K562 (cell line): ENCODE results near the gene GPER1. TPM values are rescaled to one million over a fixed set of nuclear protein-coding genes. Genes with fewer than 3 reads are reported as not detected.

ENCODE experiments used
- ATAC-seq: fragments of 200-7000 bp; cut with Tn5 transposase; 3 replicates; pipeline ENCODE4 v1.9.1; 2020; ENCODE audit warnings: moderate library complexity
- BruUV-seq: library from RNA; stranded (reverse); fragments of 400-500 nt; replicated peaks from 2 replicates; lab custom pipeline; 2021; lab: Mats Ljungman, UMichigan
- CTCF ChIA-PET: fragments of 300-600 bp; formaldehyde crosslinking; extraction: SDS; loops from one replicate; lab custom pipeline; 2021; ENCODE audit warnings: low intra/inter-chr PET ratio; lab: Yijun Ruan, JAX
- POLR2A ChIA-PET: fragments of 300-600, 350-650 bp; sonication (Branson Sonifier 250); formaldehyde crosslinking; extraction: SDS; loops from one replicate; lab custom pipeline; 2021; ENCODE audit warnings: antibody characterized with exemption, inconsistent platforms; lab: Yijun Ruan, JAX
- DNase-seq, 4 experiments: peaks; one replicate each; pipeline versions ENCODE4 v3.0.0 to v3.0.0-alpha.2; 2011 to 2018; ENCODE audit warnings: low spot score in 3 of 4, mixed read lengths in 3 of 4; ENCODE audit errors: extremely low read depth in 1 of 4
- FAIRE-seq: peaks from 2 replicates; lab custom pipeline; 2011; peaks lifted over from hg19 to GRCh38; lab: Jason Lieb, UNC
- H2AFZ ChIP-seq: 2 replicates; pipeline ENCODE4 v1.6.0; 2011; ENCODE audit warnings: low read depth, low read length, control low read depth, inconsistent platforms
- H3K27ac ChIP-seq: fragments of 200-600 bp; 3 replicates; pipeline ENCODE4 v1.8.0; 2011; ENCODE audit warnings: low read depth, mild to moderate bottlenecking, control low read depth, inconsistent platforms, low read length, moderate library complexity, mixed read lengths; ENCODE audit errors: extremely low read depth
- H3K27me3 ChIP-seq, 2 experiments: fragments of 300-600 bp in 1 of 2; 2 replicates in 1 of 2; 3 replicates in 1 of 2; pipeline versions ENCODE4 v1.6.0 to v1.8.0; 2011; ENCODE audit warnings: inconsistent platforms in 2 of 2, low read length in 2 of 2, mild to moderate bottlenecking in 1 of 2, mixed read lengths in 1 of 2, moderate library complexity in 1 of 2; ENCODE audit not compliant: control insufficient read depth in 2 of 2, insufficient read depth in 2 of 2
- H3K36me3 ChIP-seq: fragments of 300-600 bp; 3 replicates; pipeline ENCODE4 v1.8.0; 2011; ENCODE audit warnings: mild to moderate bottlenecking, low read length, inconsistent platforms; ENCODE audit not compliant: control insufficient read depth, insufficient read depth
- H3K4me1 ChIP-seq, 2 experiments: fragments of 200-600 bp in 1 of 2; replicated peaks in 1 of 2; 2 replicates in 1 of 2; 3 replicates in 1 of 2; pipeline versions ENCODE4 v1.5.1 to v1.8.0; 2011; ENCODE audit warnings: inconsistent platforms in 2 of 2, low read length in 2 of 2, mild to moderate bottlenecking in 1 of 2, mixed read lengths in 1 of 2, moderate library complexity in 1 of 2; ENCODE audit not compliant: control insufficient read depth in 2 of 2, insufficient read depth in 2 of 2
- H3K4me2 ChIP-seq: 2 replicates; pipeline ENCODE4 v1.6.1; 2011; ENCODE audit warnings: low read length, control low read depth, inconsistent platforms, mixed read lengths; ENCODE audit not compliant: insufficient read depth
- H3K4me3 ChIP-seq: fragments of 200-600 bp; sonication (generic), shearing (Covaris generic); 2 replicates; pipeline ENCODE4 v1.5.1; 2016; ENCODE audit warnings: control low read depth, inconsistent platforms
- H3K79me2 ChIP-seq: fragments of 200-600 bp; 3 replicates; pipeline ENCODE4 v1.8.0; 2011; ENCODE audit warnings: low read length, inconsistent platforms; ENCODE audit not compliant: control insufficient read depth, insufficient read depth
- H3K9ac ChIP-seq, 2 experiments: 2 replicates each; pipeline versions ENCODE4 v1.6.0 to v1.6.1; 2011; ENCODE audit warnings: low read depth in 2 of 2, low read length in 2 of 2, control low read depth in 1 of 2, inconsistent platforms in 1 of 2, mild to moderate bottlenecking in 1 of 2, mixed read lengths in 1 of 2; ENCODE audit not compliant: insufficient read depth in 1 of 2
- H3K9me1 ChIP-seq: one replicate; pipeline ENCODE4 v1.6.0; 2011; ENCODE audit warnings: inconsistent platforms, mild to moderate bottlenecking, low read length, moderate library complexity; ENCODE audit not compliant: control insufficient read depth, insufficient read depth
- H3K9me3 ChIP-seq: replicated peaks from 2 replicates; pipeline ENCODE4 v1.5.1; 2011; ENCODE audit warnings: low read depth, low read length, inconsistent platforms; ENCODE audit not compliant: control insufficient read depth, insufficient read depth
- H4K20me1 ChIP-seq: replicated peaks from 2 replicates; pipeline ENCODE4 v1.6.1; 2011; ENCODE audit warnings: low read length, inconsistent platforms, mixed read lengths; ENCODE audit not compliant: control insufficient read depth, insufficient read depth
- CBX1 ChIP-seq: sonication (generic); IDR thresholded peaks from 2 replicates; pipeline ENCODE4 v1.6.1; 2016; ENCODE audit warnings: antibody characterized with exemption, low read depth, mild to moderate bottlenecking
- CHD2 ChIP-seq: IDR thresholded peaks from 2 replicates; pipeline ENCODE4 v1.6.1; 2011; ENCODE audit warnings: low read depth, low read length
- CXXC5 ChIP-seq: fragments of 250-450 bp; sonication (Bioruptor Pico); IDR thresholded peaks from 2 replicates; pipeline ENCODE4 v1.8.0; 2022; ENCODE audit warnings: inconsistent platforms, mild to moderate bottlenecking, moderate library complexity
- HMG20A ChIP-seq: fragments of 450-650 bp; formaldehyde crosslinking; conservative IDR thresholded peaks from 2 replicates; pipeline ENCODE4 v1.4.0; 2020; ENCODE audit warnings: mild to moderate bottlenecking, mixed read lengths
- JUND ChIP-seq, 2 experiments: IDR thresholded peaks; 2 replicates in 1 of 2; 3 replicates in 1 of 2; pipeline ENCODE4 v1.6.1; 2011; ENCODE audit warnings: borderline replicate concordance in 2 of 2, low read depth in 2 of 2, low read length in 2 of 2, improper control_type of control experiment in 1 of 2, missing biosample characterization in 1 of 2, missing genetic modification characterization in 1 of 2, missing genetic modification reagents in 1 of 2
- KDM1A ChIP-seq, 2 experiments: fragments of 450-650 bp; IDR thresholded peaks; 2 replicates each; pipeline ENCODE4 v1.6.1; 2016; ENCODE audit warnings: mild to moderate bottlenecking in 2 of 2
- RBM14 ChIP-seq: fragments of 200-400 bp; formaldehyde crosslinking; IDR thresholded peaks from 2 replicates; pipeline ENCODE4 v1.6.1; 2018; ENCODE audit warnings: low read depth, mild to moderate bottlenecking, low read length, moderate library complexity, borderline replicate concordance; ENCODE audit not compliant: insufficient read depth
- RBM15 ChIP-seq: fragments of 200-400 bp; formaldehyde crosslinking; IDR thresholded peaks from 2 replicates; pipeline ENCODE4 v1.6.1; 2018; ENCODE audit warnings: mild to moderate bottlenecking, low read length, moderate library complexity; ENCODE audit not compliant: insufficient read depth
- SMAD1 ChIP-seq: fragments of 150-350 bp; IDR thresholded peaks from 2 replicates; pipeline ENCODE4 v1.6.1; 2014; ENCODE audit warnings: low read length, low read depth; ENCODE audit not compliant: partially characterized antibody
- SRSF1 ChIP-seq: fragments of 200-400 bp; formaldehyde crosslinking; IDR thresholded peaks from 2 replicates; pipeline ENCODE4 v1.6.1; 2017; ENCODE audit warnings: mild to moderate bottlenecking, low read depth, low read length, moderate library complexity
- STAT5A ChIP-seq: IDR thresholded peaks from 2 replicates; pipeline ENCODE4 v1.6.1; 2012; ENCODE audit warnings: low read length, inconsistent platforms, borderline replicate concordance
- ZNF644 ChIP-seq: fragments of 200-800 bp; sonication (Bioruptor generic); IDR thresholded peaks from 2 replicates; pipeline ENCODE4 v1.6.1; 2016; ENCODE audit warnings: low read depth, missing genetic modification characterization, missing compliant biosample characterization
- ZNF695 ChIP-seq: fragments of 450-650 bp; formaldehyde crosslinking; IDR thresholded peaks from 2 replicates; pipeline ENCODE4 v1.4.0; 2020; ENCODE audit warnings: mild to moderate bottlenecking, moderate library complexity
- ZNF766 ChIP-seq: fragments of 200-800 bp; sonication (Bioruptor generic); conservative IDR thresholded peaks from 2 replicates; pipeline ENCODE4 v1.6.1; 2016; ENCODE audit warnings: missing genetic modification characterization, missing compliant biosample characterization
- WGBS: fragments of 100-300 bp; shearing (Covaris generic); methylation state at CpG from one replicate; pipeline ENCODE4 v1.1.6; 2016; ENCODE audit warnings: low coverage, mixed read lengths; ENCODE audit not compliant: insufficient coverage; ENCODE audit errors: missing lambda C conversion rate; 5-methylcytosine and 5-hydroxymethylcytosine counted together
- in situ Hi-C: fragments of 300-500 bp; cut with MboI; formaldehyde crosslinking; loops from 4 replicates; pipeline ENCODE4 v1.15.0; 2018; ENCODE audit warnings: inconsistent platforms, mixed read lengths
- intact Hi-C: fragments of 100-400 bp; cut with micrococcal nuclease; formaldehyde crosslinking; loops from 2 replicates; pipeline ENCODE4 v1.14.2; 2022
- polyA plus RNA-seq, 8 experiments: library from polyadenylated mRNA; depleted of rRNA in 4 of 8; stranded (reverse) in 5 of 8; unstranded in 3 of 8; fragments of >200 nt; fragmentation: Nextera tagmentation in 2 of 8; fragmentation: Illumina TruSeq in 1 of 8; extraction: Ambion mirVana in 2 of 8; extraction: Trizol in 1 of 8; gene quantifications; 2 replicates each; pipeline versions ENCODE4 v1.2.1 to v1.2.3, GENCODE V29; 2011 to 2014; ENCODE audit warnings: inconsistent platforms in 1 of 8, missing spikeins in 1 of 8
- total RNA-seq, 7 experiments: library from RNA; depleted of rRNA in 6 of 7; stranded (reverse); fragments of >200 nt in 6 of 7; fragmentation: Illumina TruSeq in 2 of 7; extraction: Trizol in 2 of 7; gene quantifications; 2 replicates each; pipeline versions ENCODE4 v1.2.1 to v1.2.3, GENCODE V29; 2011 to 2021; ENCODE audit warnings: low replicate concordance in 1 of 7
- TF ChIP-seq, protein P1 (sequence below): fragments of 250-450 bp; sonication (Bioruptor Pico); IDR thresholded peaks from 2 replicates; pipeline ENCODE4 v1.5.0; 2021
- TF ChIP-seq, protein P2 (sequence below): fragments of 450-650 bp; IDR thresholded peaks from 2 replicates; pipeline ENCODE4 v1.6.1; 2016; ENCODE audit warnings: low read depth, mild to moderate bottlenecking, moderate library complexity
- TF ChIP-seq, protein P3 (sequence below): fragments of 450-650 bp; IDR thresholded peaks from 2 replicates; pipeline ENCODE4 v1.6.1; 2016
- TF ChIP-seq, protein P4 (sequence below): fragments of 450-650 bp; formaldehyde crosslinking; IDR thresholded peaks from 2 replicates; pipeline ENCODE4 v1.4.0; 2022; ENCODE audit warnings: missing genetic modification characterization

The GPER1 gene
- total and polyA plus RNA-seq, 9 of the 15 experiments (the other 6 are each of a cell fraction or from before 2014, with no cell fraction given) = 0.04 to 0.09 (median 0.08) TPM; not detected in 6

DNA sequence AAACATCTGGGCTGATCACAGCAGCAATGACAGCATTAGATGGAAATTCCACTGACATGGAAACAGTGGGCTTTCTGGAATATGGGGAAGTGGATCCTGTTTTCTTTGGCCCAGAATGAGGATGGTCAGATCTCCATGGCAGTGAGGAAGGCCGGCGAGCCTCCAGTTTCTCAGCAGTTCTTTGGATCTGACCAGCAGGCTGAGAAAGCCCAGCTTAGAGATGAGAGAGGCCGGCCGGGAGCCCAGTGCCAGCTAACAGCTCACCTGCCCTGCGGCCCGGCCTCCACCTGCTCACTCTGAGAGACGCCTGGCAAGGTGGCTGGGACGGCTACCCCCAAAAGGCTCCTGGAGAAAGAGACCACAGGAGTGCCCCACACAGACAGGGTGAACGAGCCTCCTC lies 24.2 kb downstream of the GPER1 start:
- H3K4me1 ChIP-seq = peaks cover 0 to 32% of the 10 kb centered on the region in 2 experiments; a peak in 2 of 5 replicates
- H3K9ac ChIP-seq = no peak overlapping the region
- H3K9me1 ChIP-seq = no peaks in the 10 kb centered on the region
- no peaks in the 10 kb centered on the region; the same call in 1 of the 2 replicates for H3K9me3 ChIP-seq
- in situ Hi-C loops = no loop called here
- no peaks in the 10 kb centered on the region for H3K27me3 ChIP-seq
- no TSS peak for BruUV-seq
- no peak overlapping the region for H3K27ac ChIP-seq
- intact Hi-C loops = no loop called here
- H2AFZ ChIP-seq = no peak overlapping the region
- TF ChIP-seq STAT5A = no peak
- TF ChIP-seq ZNF695 = no peak
- no peak for TF ChIP-seq HMG20A
- no peak for TF ChIP-seq RBM14
- TF ChIP-seq, protein P1, sequence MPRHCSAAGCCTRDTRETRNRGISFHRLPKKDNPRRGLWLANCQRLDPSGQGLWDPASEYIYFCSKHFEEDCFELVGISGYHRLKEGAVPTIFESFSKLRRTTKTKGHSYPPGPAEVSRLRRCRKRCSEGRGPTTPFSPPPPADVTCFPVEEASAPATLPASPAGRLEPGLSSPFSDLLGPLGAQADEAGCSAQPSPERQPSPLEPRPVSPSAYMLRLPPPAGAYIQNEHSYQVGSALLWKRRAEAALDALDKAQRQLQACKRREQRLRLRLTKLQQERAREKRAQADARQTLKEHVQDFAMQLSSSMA (CRISPR knock-in tag) = no peak
- TF ChIP-seq ZNF644 (tag) = no peak
- no peak for TF ChIP-seq KDM1A (IDR thresholded peaks at IDR 0.05)
- TF ChIP-seq, protein P2, sequence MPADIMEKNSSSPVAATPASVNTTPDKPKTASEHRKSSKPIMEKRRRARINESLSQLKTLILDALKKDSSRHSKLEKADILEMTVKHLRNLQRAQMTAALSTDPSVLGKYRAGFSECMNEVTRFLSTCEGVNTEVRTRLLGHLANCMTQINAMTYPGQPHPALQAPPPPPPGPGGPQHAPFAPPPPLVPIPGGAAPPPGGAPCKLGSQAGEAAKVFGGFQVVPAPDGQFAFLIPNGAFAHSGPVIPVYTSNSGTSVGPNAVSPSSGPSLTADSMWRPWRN = no peak
- TF ChIP-seq ZNF766 = no peak
- no peak for TF ChIP-seq SRSF1
- TF ChIP-seq JUND (IDR thresholded peaks at IDR 0.05; ENCODE audit: borderline replicate concordance, low read depth, low read length) = no peak
- TF ChIP-seq JUND (tag; IDR thresholded peaks at IDR 0.05; ENCODE audit: borderline replicate concordance, low read depth, low read length) = no peak
- TF ChIP-seq CBX1 = no peak
- TF ChIP-seq CHD2 = no peak
- TF ChIP-seq, protein P3, sequence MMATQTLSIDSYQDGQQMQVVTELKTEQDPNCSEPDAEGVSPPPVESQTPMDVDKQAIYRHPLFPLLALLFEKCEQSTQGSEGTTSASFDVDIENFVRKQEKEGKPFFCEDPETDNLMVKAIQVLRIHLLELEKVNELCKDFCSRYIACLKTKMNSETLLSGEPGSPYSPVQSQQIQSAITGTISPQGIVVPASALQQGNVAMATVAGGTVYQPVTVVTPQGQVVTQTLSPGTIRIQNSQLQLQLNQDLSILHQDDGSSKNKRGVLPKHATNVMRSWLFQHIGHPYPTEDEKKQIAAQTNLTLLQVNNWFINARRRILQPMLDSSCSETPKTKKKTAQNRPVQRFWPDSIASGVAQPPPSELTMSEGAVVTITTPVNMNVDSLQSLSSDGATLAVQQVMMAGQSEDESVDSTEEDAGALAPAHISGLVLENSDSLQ = no peak
- TF ChIP-seq RBM15 = no peak
- TF ChIP-seq SMAD1 = no peak
- TF ChIP-seq, protein P4, sequence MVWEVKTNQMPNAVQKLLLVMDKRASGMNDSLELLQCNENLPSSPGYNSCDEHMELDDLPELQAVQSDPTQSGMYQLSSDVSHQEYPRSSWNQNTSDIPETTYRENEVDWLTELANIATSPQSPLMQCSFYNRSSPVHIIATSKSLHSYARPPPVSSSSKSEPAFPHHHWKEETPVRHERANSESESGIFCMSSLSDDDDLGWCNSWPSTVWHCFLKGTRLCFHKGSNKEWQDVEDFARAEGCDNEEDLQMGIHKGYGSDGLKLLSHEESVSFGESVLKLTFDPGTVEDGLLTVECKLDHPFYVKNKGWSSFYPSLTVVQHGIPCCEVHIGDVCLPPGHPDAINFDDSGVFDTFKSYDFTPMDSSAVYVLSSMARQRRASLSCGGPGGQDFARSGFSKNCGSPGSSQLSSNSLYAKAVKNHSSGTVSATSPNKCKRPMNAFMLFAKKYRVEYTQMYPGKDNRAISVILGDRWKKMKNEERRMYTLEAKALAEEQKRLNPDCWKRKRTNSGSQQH (CRISPR knock-in tag) = no peak
- TF ChIP-seq CXXC5 (CRISPR knock-in tag) = no peak
- FAIRE-seq (no peak), DNase-seq (no peak), ATAC-seq (no peak)
- ChIA-PET CTCF (no interaction called here), POLR2A (interaction anchor here (1.0 kb wide), 1 partner anchor 8 kb away, joined by 3 read pairs; no protein-coding TSS in a partner anchor)
- H3K4me3 ChIP-seq = no peak overlapping the region
- no peak overlapping the region for H3K4me2 ChIP-seq
- H4K20me1 ChIP-seq = no peaks in the 10 kb centered on the region; the same call in 1 of the 2 replicates
- no peaks in the 10 kb centered on the region for H3K36me3 ChIP-seq
- peaks cover under 1% of the 10 kb centered on the region for H3K79me2 ChIP-seq
- WGBS = 82% methylated on average over 7 of the region's 9 CpGs
